K562 (cell line): ENCODE measurements around the gene GPR27.

Experiments used
- REST ChIP-seq, 2 experiments: fragments of 450-650 bp; formaldehyde crosslinking in 1 of 2; IDR thresholded peaks; 2 replicates each; pipeline versions ENCODE4 v1.4.0 to v1.6.1; 2014 to 2020; ENCODE audit warnings: mild to moderate bottlenecking in 2 of 2, borderline replicate concordance in 1 of 2, low read depth in 1 of 2
- ZNF592 ChIP-seq: fragments of 450-650 bp; IDR thresholded peaks from 2 replicates; pipeline ENCODE4 v1.6.1; 2017; ENCODE audit warnings: antibody characterized with exemption, mild to moderate bottlenecking

GRCh38 chr3:71714595-71714994 lies 39.1 kb upstream of the GPR27 start:
- TF ChIP-seq REST (IDR thresholded peaks at IDR 0.05; ENCODE audit: borderline replicate concordance) (no peak), REST (CRISPR knock-in tag; IDR thresholded peaks at IDR 0.05; ENCODE audit: low read depth) (no peak), ZNF592 (no peak)
